ENCODE results near the gene PAN2.

Gene PAN2

GRCh38 chr12:56267443-56268071, 66.2 kb downstream of the PAN2 start:
- DNase-seq = no peak

DNA sequence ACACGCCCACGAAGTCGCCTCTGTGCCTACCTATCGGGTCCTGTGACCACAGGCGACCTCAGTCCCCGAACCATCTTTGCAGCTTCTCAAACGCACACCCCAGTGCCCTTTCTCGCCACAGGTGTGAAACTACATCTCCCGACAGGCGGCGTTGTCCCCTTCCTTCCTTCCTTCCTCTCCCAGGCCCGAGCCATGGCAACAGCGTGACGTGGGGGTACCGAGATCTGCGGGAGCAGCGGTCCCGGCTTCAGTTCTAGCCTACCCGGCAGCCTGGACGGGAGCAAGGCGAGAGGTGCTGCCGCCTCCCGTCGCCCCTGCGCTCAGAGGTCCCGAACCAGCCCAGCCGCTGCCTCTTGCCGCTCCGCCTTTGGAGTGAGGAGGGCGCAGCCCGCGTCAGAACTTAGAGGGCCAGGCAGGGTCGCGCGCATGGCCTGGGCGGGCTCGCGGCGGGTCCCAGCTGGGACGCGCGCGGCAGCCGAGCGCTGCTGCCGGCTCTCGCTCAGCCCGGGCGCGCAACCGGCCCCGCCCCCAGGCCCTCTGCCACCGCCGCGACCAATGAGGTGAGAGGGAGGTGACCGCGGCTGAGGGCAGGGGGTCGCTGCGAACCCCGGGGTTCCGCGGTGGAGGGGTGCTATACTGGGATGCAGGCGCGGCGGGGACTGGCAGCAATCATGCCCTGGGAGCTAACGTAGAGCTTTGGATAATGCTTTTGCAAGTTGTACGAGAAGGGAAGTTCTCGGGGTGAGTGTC, 66.9 kb downstream of the PAN2 start, which contains the start of gene COQ10A:
COQ10A (plus strand) TSS at position 250 of the 750 bp plus-strand sequence; CDS start at position 427, 177 bp downstream.
- peak; percentile 97 for DNase-seq

Data from eye (tissue), 1 donor.